ENCODE data around the gene GON7.
"Not testable (repeated sequence)": the region's sequence is repeated elsewhere in the genome, so short reads cannot be mapped to it uniquely, and the experiment has no call there.

The GON7 gene

GRCh38 chr14:93199031-93199430 lies 7.8 kb downstream of the GON7 start:
- DNase-seq = no peak

- no peak for DNase-seq
Observed at GRCh38 chr14:93195316-93195999, 11.4 kb downstream of the GON7 start.

GRCh38 chr14:93186956-93187355 lies 19.9 kb downstream of the GON7 start:
- no peak for DNase-seq

GRCh38 chr14:93186466-93186865 lies 20.4 kb downstream of the GON7 start:
- DNase-seq = no peak

GRCh38 chr14:93185349-93185720 lies 21.5 kb downstream of the GON7 start:
- no peak for DNase-seq

- DNase-seq = peak; percentile 86
Observed at GRCh38 chr14:93184391-93185348, 22.2 kb downstream of the GON7 start, which contains the start of the genes LYSET and MOAP1. Gene LYSET (plus strand): TSS chr14:93185317. CDS start chr14:93185406, 89 bp downstream. Gene MOAP1 (minus strand): TSS chr14:93184897. CDS start chr14:93184242, 655 bp downstream.

- DNase-seq = no peak
Observed at GRCh38 chr14:93183596-93184317, 23.1 kb downstream of the GON7 start.

- no peak for DNase-seq
Observed at GRCh38 chr14:93175492-93175891, 31.4 kb downstream of the GON7 start.

GRCh38 chr14:93174731-93175130 lies 32.1 kb downstream of the GON7 start:
- not testable (repeated sequence) for DNase-seq

- no peak for DNase-seq
Observed at GRCh38 chr14:93173943-93174395, 32.9 kb downstream of the GON7 start.

- DNase-seq = no peak
Observed at GRCh38 chr14:93171376-93171775, 35.5 kb downstream of the GON7 start.

GRCh38 chr14:93170141-93170540 lies 36.7 kb downstream of the GON7 start:
- DNase-seq = not testable (repeated sequence)

- DNase-seq = not testable (repeated sequence)
Observed at GRCh38 chr14:93169619-93170018, 37.2 kb downstream of the GON7 start.

GRCh38 chr14:93168610-93169009 lies 38.3 kb downstream of the GON7 start:
- not testable (repeated sequence) for DNase-seq

- not testable (repeated sequence) for DNase-seq
Observed at GRCh38 chr14:93165271-93166265, 41.3 kb downstream of the GON7 start.

- DNase-seq = no peak
Observed at GRCh38 chr14:93163564-93163963, 43.3 kb downstream of the GON7 start.

GRCh38 chr14:93161411-93161940 lies 45.4 kb downstream of the GON7 start:
- no peak for DNase-seq

- DNase-seq = no peak
Observed at GRCh38 chr14:93160353-93160801, 46.5 kb downstream of the GON7 start.

GRCh38 chr14:93159625-93160352 lies 47.1 kb downstream of the GON7 start:
- not testable (repeated sequence) for DNase-seq

- not testable (repeated sequence) for DNase-seq
Observed at GRCh38 chr14:93158349-93158748, 48.5 kb downstream of the GON7 start.
